Peyer's patch (tissue), 4 donors: ENCODE data around the gene PIKFYVE.

ENCODE experiments used
- CTCF ChIP-seq, 6 experiments: fragments of 450-650 bp in 4 of 6; fragments of 200-600 bp in 2 of 6; sonication (generic) in 1 of 6; IDR thresholded peaks; one replicate each; pipeline ENCODE4 v1.5.1; 2017 to 2019; ENCODE audit warnings: antibody characterized with exemption in 6 of 6, mild to moderate bottlenecking in 3 of 6, moderate library complexity in 1 of 6
- POLR2A ChIP-seq, 2 donors: fragments of 450-650 bp; IDR thresholded peaks; one replicate each; pipeline ENCODE4 v1.5.1; 2017; ENCODE audit warnings: antibody characterized with exemption in 2 of 2, mild to moderate bottlenecking in 2 of 2, moderate library complexity in 2 of 2

GRCh38 chr2:208294482-208295024, 28.5 kb downstream of the PIKFYVE start:
- TF ChIP-seq CTCF (IDR thresholded peaks at IDR 0.05), result no peak
- no peak for TF ChIP-seq POLR2A (IDR thresholded peaks at IDR 0.05)
